Measurements from ENCODE around the gene STXBP3. TPM values are rescaled to one million over a fixed set of nuclear protein-coding genes. Genes with fewer than 3 reads are reported as not detected.

Gene STXBP3
- total and polyA plus RNA-seq, 2 donors (not counting 3 experiments of a cell fraction or from before 2014, with no cell fraction given), result 9.4 to 44.1 TPM

GRCh38 chr1:108704496-108704895 is 42.0 kb upstream of the STXBP3 start:
- H4K20me1 ChIP-seq (replicated peaks; ENCODE audit: control insufficient read depth, extremely low read depth, insufficient read depth, low read length), result no peaks in the 10 kb centered on the region
- H3K4me3 ChIP-seq (replicated peaks in 1 of 3; ENCODE audit: insufficient read depth in 1 of 3, low read depth in 1 of 3, low read length in 3 of 3), result no peak overlapping the region
- DNase-seq (ENCODE audit: low read depth, low spot score) (peak; percentile 66), FAIRE-seq (peak; percentile 87)
- H3K4me2 ChIP-seq (ENCODE audit: insufficient read depth, low read length), result peak overlapping the region; percentile 54
- no peaks in the 10 kb centered on the region for H3K27me3 ChIP-seq (ENCODE audit: control insufficient read depth in 2 of 2, insufficient read depth in 2 of 2, low read length in 2 of 2)
- ChIA-PET POLR2A (interaction anchor here (2.2 kb wide), 1 partner anchor 12 kb away, joined by 8 read pairs; the partner anchor contains the start of gene PRPF38B), CTCF (interaction anchor here (1.1 to 2.9 kb wide), 8 partner anchors 10 to 144 kb away, joined by 3 to 7 read pairs (median 4); partner anchors contain the start of genes EEIG2 and PRPF38B)
- H3K79me2 ChIP-seq (ENCODE audit: control insufficient read depth, insufficient read depth, low read length), result no peaks in the 10 kb centered on the region
- no peaks in the 10 kb centered on the region for H3K9me3 ChIP-seq (replicated peaks; ENCODE audit: control insufficient read depth, insufficient read depth, low read length)
- TF ChIP-seq POLR2AphosphoS5 (IDR thresholded peaks at IDR 0.05; ENCODE audit: insufficient read depth, low read depth, low read length) (no peak), POLR2A (IDR thresholded peaks at IDR 0.05; ENCODE audit: low read depth, low read length) (no peak), MAX (IDR thresholded peaks at IDR 0.05; ENCODE audit: insufficient read depth, insufficient read length) (no peak), JUN (IDR thresholded peaks at IDR 0.05; ENCODE audit: borderline replicate concordance, insufficient read depth, insufficient read length, low read depth) (no peak), MYC (IDR thresholded peaks at IDR 0.05; ENCODE audit: low read depth, low read length) (no peak), FOS (IDR thresholded peaks at IDR 0.05; ENCODE audit: borderline replicate concordance, insufficient read depth, low read length) (peak; percentile 32), CTCF (IDR thresholded peaks at IDR 0.05; ENCODE audit: extremely low read depth in 1 of 2, insufficient read depth in 1 of 2, low read depth in 1 of 2, low read length in 2 of 2) (no peak), GATA2 (IDR thresholded peaks at IDR 0.05; ENCODE audit: insufficient read depth, insufficient read length, low read depth, low read length) (no peak)
- no peak overlapping the region for H2AFZ ChIP-seq (ENCODE audit: low read depth, low read length)
- H3K9me1 ChIP-seq (replicated peaks; ENCODE audit: control insufficient read depth, extremely low read depth, insufficient read depth, low read length), result no peaks in the 10 kb centered on the region
- no peak overlapping the region for H3K9ac ChIP-seq (replicated peaks; ENCODE audit: extremely low read depth, insufficient read depth, low read length)
- no TSS peak for BruUV-seq (replicated peaks)
- dilution Hi-C loops (cut with MboI; ENCODE audit: extremely low pct_ligation_motif_present, low sequenced_read_pairs), result no loop called here
- no peak overlapping the region for H3K27ac ChIP-seq (ENCODE audit: insufficient read depth, low read depth, low read length)
- intact Hi-C loops (cut with micrococcal nuclease), result no loop called here
- H3K4me1 ChIP-seq (ENCODE audit: control insufficient read depth, extremely low read depth, insufficient read depth, low read length), result peaks cover 12% of the 10 kb centered on the region
- H3K36me3 ChIP-seq (ENCODE audit: control insufficient read depth in 2 of 2, extremely low read depth in 1 of 2, insufficient read depth in 2 of 2, low read length in 2 of 2), result peaks cover 5 to 9% of the 10 kb centered on the region in 2 experiments
